A549 (cell line): ENCODE results near the gene SELENBP1. TPM values are rescaled to one million over a fixed set of nuclear protein-coding genes. Genes with fewer than 3 reads are reported as not detected.

Experiments used
- ATAC-seq, 2 experiments: fragments of 200-7000 bp in 1 of 2; fragments of >200 bp in 1 of 2; cut with Nextera tagmentation in 1 of 2; cut with Tn5 transposase in 1 of 2; 3 replicates each; pipeline versions ENCODE4 v1.8.0 to v1.9.1; 2018 to 2020; ENCODE audit warnings: mild to moderate bottlenecking in 1 of 2, moderate library complexity in 1 of 2
- CTCF ChIA-PET: fragments of 300-600 bp; sonication (Branson Sonifier 250); formaldehyde crosslinking; extraction: SDS; loops from one replicate; lab custom pipeline; 2021; ENCODE audit warnings: antibody characterized with exemption, inconsistent platforms; lab: Yijun Ruan, JAX
- POLR2A ChIA-PET: fragments of 350-600 bp; formaldehyde crosslinking; extraction: SDS; loops from one replicate; lab custom pipeline; 2021; ENCODE audit warnings: antibody characterized with exemption, inconsistent platforms; lab: Yijun Ruan, JAX
- DNase-seq, 2 experiments: peaks; one replicate each; pipeline versions ENCODE4 v3.0.0 to v3.0.0-alpha.2; 2011 to 2016; ENCODE audit warnings: low read depth in 1 of 2, low spot score in 1 of 2
- FAIRE-seq: peaks from 2 replicates; lab custom pipeline; 2011; peaks lifted over from hg19 to GRCh38; lab: Jason Lieb, UNC
- H3K27ac ChIP-seq, 2 experiments: fragments of >200 bp; sonication (Bioruptor Twin); formaldehyde crosslinking; 3 replicates each; pipeline ENCODE4 v1.5.1; 2016 to 2017
- H3K4me1 ChIP-seq: fragments of >200 bp; sonication (Bioruptor Twin); formaldehyde crosslinking; 3 replicates; pipeline ENCODE4 v1.6.1; 2016
- H3K4me2 ChIP-seq: fragments of >200 bp; sonication (Bioruptor Twin); formaldehyde crosslinking; 3 replicates; pipeline ENCODE4 v1.6.1; 2016
- H3K4me3 ChIP-seq: fragments of >200 bp; sonication (Bioruptor Twin); formaldehyde crosslinking; 3 replicates; pipeline ENCODE4 v1.5.1; 2016
- H3K9me3 ChIP-seq: fragments of >200 bp; sonication (Bioruptor Twin); formaldehyde crosslinking; 3 replicates; pipeline ENCODE4 v1.6.1; 2016
- BHLHE40 ChIP-seq: IDR thresholded peaks from 2 replicates; pipeline ENCODE4 v1.6.1; 2012; ENCODE audit warnings: low read depth, low read length, inconsistent platforms
- CBX8 ChIP-seq: fragments of 200-600 bp; sonication (generic); IDR thresholded peaks from 2 replicates; pipeline ENCODE4 v1.6.1; 2016
- EP300 ChIP-seq, 2 experiments: fragments of >200 bp; sonication (Bioruptor Twin); formaldehyde crosslinking; IDR thresholded peaks; 2 replicates in 1 of 2; 3 replicates in 1 of 2; pipeline ENCODE4 v1.6.1; 2016 to 2017
- FOXS1 ChIP-seq: fragments of 250-450 bp; sonication (Bioruptor Pico); IDR thresholded peaks from 2 replicates; pipeline ENCODE4 v1.5.0; 2020; ENCODE audit warnings: mild to moderate bottlenecking, moderate library complexity
- GATA3 ChIP-seq: IDR thresholded peaks from 2 replicates; pipeline ENCODE4 v1.6.1; 2012; ENCODE audit warnings: borderline replicate concordance
- JUN ChIP-seq, 2 experiments: fragments of >200 bp; sonication (Bioruptor Twin); formaldehyde crosslinking; IDR thresholded peaks; 2 replicates in 1 of 2; 3 replicates in 1 of 2; pipeline ENCODE4 v1.6.1; 2016 to 2017
- KDM5A ChIP-seq: fragments of 200-600 bp; sonication (generic); IDR thresholded peaks from 2 replicates; pipeline ENCODE4 v1.6.1; 2016; ENCODE audit warnings: antibody characterized with exemption, mild to moderate bottlenecking
- MAFK ChIP-seq: fragments of 450-650 bp; IDR thresholded peaks from 2 replicates; pipeline ENCODE4 v1.6.1; 2014; ENCODE audit not compliant: partially characterized antibody
- MAX ChIP-seq: IDR thresholded peaks from 2 replicates; pipeline ENCODE4 v1.6.1; 2012
- MAZ ChIP-seq: fragments of 150-350 bp; IDR thresholded peaks from 2 replicates; pipeline ENCODE4 v1.6.1; 2014; ENCODE audit warnings: antibody characterized with exemption, low read depth, low read length, borderline replicate concordance
- PHF8 ChIP-seq: fragments of 200-600 bp; sonication (generic); IDR thresholded peaks from 2 replicates; pipeline ENCODE4 v1.6.1; 2016; ENCODE audit warnings: low read depth, mild to moderate bottlenecking, antibody characterized with exemption, moderate library complexity, borderline replicate concordance
- POLR2A ChIP-seq: IDR thresholded peaks from 2 replicates; pipeline ENCODE4 v1.6.1; 2012; ENCODE audit warnings: mild to moderate bottlenecking, low read length
- RAD21 ChIP-seq, 2 experiments: fragments of >200 bp in 1 of 2; sonication (Bioruptor Twin) in 1 of 2; formaldehyde crosslinking in 1 of 2; IDR thresholded peaks in 1 of 2; conservative IDR thresholded peaks in 1 of 2; 2 replicates in 1 of 2; 3 replicates in 1 of 2; pipeline ENCODE4 v1.6.1; 2012 to 2018; ENCODE audit warnings: inconsistent platforms in 1 of 2
- RARB ChIP-seq: fragments of 250-450 bp; sonication (Bioruptor Pico); IDR thresholded peaks from 2 replicates; pipeline ENCODE4 v1.8.0; 2021; ENCODE audit warnings: mild to moderate bottlenecking, moderate library complexity
- RNF2 ChIP-seq: fragments of 200-600 bp; sonication (generic); IDR thresholded peaks from 2 replicates; pipeline ENCODE4 v1.6.1; 2016; ENCODE audit warnings: low read depth, mild to moderate bottlenecking, antibody characterized with exemption, moderate library complexity, borderline replicate concordance
- USF2 ChIP-seq: fragments of 450-650 bp; IDR thresholded peaks from 2 replicates; pipeline ENCODE4 v1.6.1; 2014; ENCODE audit warnings: antibody characterized with exemption
- ZNF302 ChIP-seq: fragments of 250-450 bp; sonication (Bioruptor Pico); IDR thresholded peaks from 2 replicates; pipeline ENCODE4 v1.9.0; 2021; ENCODE audit warnings: inconsistent platforms, mild to moderate bottlenecking, moderate library complexity
- WGBS: methylation state at CpG from one replicate; pipeline ENCODE4 v1.1.6; 2017; ENCODE audit errors: missing lambda C conversion rate; 5-methylcytosine and 5-hydroxymethylcytosine counted together
- polyA plus RNA-seq, 4 experiments: library from polyadenylated mRNA; depleted of rRNA in 3 of 4; stranded (reverse); fragments of >200 nt; fragmentation: RNase III in 1 of 4; extraction: RNeasy Plus Mini Kit Qiagen cat#74134 plus additional on column Dnase treatment in 1 of 4; gene quantifications; 2 replicates in 3 of 4; 3 replicates in 1 of 4; pipeline ENCODE4 v1.2.3, GENCODE V29; 2011 to 2017

Gene SELENBP1
- polyA plus RNA-seq, 2 of the 4 experiments (the other 2 are of a cell fraction), result 12.8 to 28.6 TPM

- ChIA-PET CTCF (interaction anchor here (0.6 to 42.1 kb wide), 7 partner anchors 13 to 112 kb away, joined by 3 to 831 read pairs (median 7); no protein-coding TSS in a partner anchor), POLR2A (interaction anchor here (0.5 to 2.6 kb wide), 14 partner anchors 8 to 685 kb away, joined by 3 to 13 read pairs (median 6); partner anchors contain the start of genes PSMB4, PSMD4, VPS72 and ZNF687)
- WGBS, result 13% methylated on average over 34 of the region's 34 CpGs
- peak overlapping the region; percentile 97 for H3K4me2 ChIP-seq
- peak; percentile 30 to 47 for DNase-seq
- no peaks in the 10 kb centered on the region for H3K9me3 ChIP-seq
- peak overlapping the region; percentile 84 for H3K4me3 ChIP-seq
- no peak for FAIRE-seq
- H3K27ac ChIP-seq, result peak overlapping the region; percentile 92 to 95
- H3K4me1 ChIP-seq, result peaks cover 17% of the 10 kb centered on the region
- peak; percentile 55 to 61 for ATAC-seq
- no peak for TF ChIP-seq MAZ
- TF ChIP-seq RARB (CRISPR knock-in tag), result no peak
- TF ChIP-seq MAX, result peak; percentile 20; the same call in 1 of the 2 replicates
- TF ChIP-seq KDM5A, result no peak
- no peak for TF ChIP-seq RNF2
Observed at GRCh38 chr1:151327903-151328674, 44.4 kb downstream of the SELENBP1 start.

GRCh38 chr1:151327223-151327902, 45.1 kb downstream of the SELENBP1 start, which contains the start of gene PI4KB:
TSS of gene PI4KB (minus strand) at chr1:151327416. CDS start at chr1:151316481, 10,935 bp downstream.
- Histone ChIP-seq H3K9me3 (no peaks in the 10 kb centered on the region), H3K4me1 (peaks cover 17% of the 10 kb centered on the region), H3K4me2 (peak within 1 kb of the TSS; percentile 97), H3K27ac (peak within 1 kb of the TSS; percentile 92 to 95), H3K4me3 (peak within 1 kb of the TSS; percentile 84)
- FAIRE-seq, result no peak
- DNase-seq, result peak; percentile 98 to 99
- ChIA-PET CTCF (interaction anchor here (0.6 to 42.1 kb wide), 9 partner anchors 11 to 81 kb away, joined by 3 to 831 read pairs (median 7); no protein-coding TSS in a partner anchor), POLR2A (interaction anchor here (0.5 to 2.6 kb wide), 14 partner anchors 9 to 684 kb away, joined by 3 to 13 read pairs (median 6); partner anchors contain the start of genes PSMB4, PSMD4, VPS72 and ZNF687)
- ATAC-seq, result peak; percentile 96 to 98
- TF ChIP-seq BHLHE40 (no peak), EP300 (IDR thresholded peaks at IDR 0.05) (no peak), MAFK (no peak), RAD21 (conservative IDR thresholded peaks at IDR 0.05 in 1 of 2, IDR thresholded peaks at IDR 0.05 in 1 of 2) (0 out of 5 replicates have a peak, but pooled peaks of 1 of the 2 experiments have one; percentile 2), USF2 (no peak), KDM5A (no peak), JUN (IDR thresholded peaks at IDR 0.05) (peak; percentile 59 to 73; a peak in 4 of 5 replicates), POLR2A (peak; percentile 60), MAX (0 out of 2 replicates have a peak, but pooled peaks have one; percentile 20), ZNF302 (CRISPR knock-in tag) (no peak), PHF8 (peak; percentile 39; the same call in 1 of the 2 replicates), GATA3 (0 out of 2 replicates have a peak, but pooled peaks have one; percentile 23), CBX8 (no peak)
- WGBS, result 2% methylated on average over 33 of the region's 40 CpGs

- H3K27ac ChIP-seq, result peak overlapping the region; percentile 92 to 95
- peak overlapping the region; percentile 84 for H3K4me3 ChIP-seq
- ATAC-seq, result peak; percentile 35 to 50
- no peak for FAIRE-seq
- CTCF ChIA-PET, result interaction anchor here (0.9 to 42.1 kb wide), 8 partner anchors 11 to 80 kb away, joined by 3 to 831 read pairs (median 12); no protein-coding TSS in a partner anchor
- POLR2A ChIA-PET, result interaction anchor here (0.7 to 2.6 kb wide), 5 partner anchors 10 to 127 kb away, joined by 5 to 13 read pairs (median 8); partner anchors contain the start of gene ZNF687
- TF ChIP-seq FOXS1 (CRISPR knock-in tag) (no peak), MAFK (no peak), MAX (no peak), RARB (CRISPR knock-in tag) (no peak), EP300 (IDR thresholded peaks at IDR 0.05) (no peak)
- peaks cover 17% of the 10 kb centered on the region for H3K4me1 ChIP-seq
- peak overlapping the region; percentile 97 for H3K4me2 ChIP-seq
- H3K9me3 ChIP-seq, result no peaks in the 10 kb centered on the region
- DNase-seq, result peak; percentile 16 to 52
- 4% methylated on average over 12 of the region's 12 CpGs for WGBS
Observed at GRCh38 chr1:151326619-151327222, 45.8 kb downstream of the SELENBP1 start.
